Suprapubic skin (tissue), 4 donors: ENCODE measurements around the gene PHLDA1.

Source experiments
- POLR2A ChIP-seq, 2 donors: fragments of 450-650 bp; IDR thresholded peaks; one replicate each; pipeline ENCODE4 v1.6.1; 2017; ENCODE audit warnings: antibody characterized with exemption in 2 of 2, mild to moderate bottlenecking in 2 of 2, moderate library complexity in 2 of 2
- POLR2AphosphoS5 ChIP-seq, 3 donors: sonication (generic); formaldehyde crosslinking; IDR thresholded peaks; one replicate each; pipeline ENCODE4 v1.6.1; 2017; ENCODE audit warnings: antibody characterized with exemption in 3 of 3
- TF ChIP-seq, protein P1 (sequence below), 2 donors: fragments of 200-600 bp in 1 of 2; fragments of 450-650 bp in 1 of 2; sonication (generic) in 1 of 2; IDR thresholded peaks; one replicate each; pipeline ENCODE4 v1.5.1; 2016 to 2019; ENCODE audit warnings: antibody characterized with exemption in 2 of 2, mild to moderate bottlenecking in 1 of 2, moderate library complexity in 1 of 2

DNA sequence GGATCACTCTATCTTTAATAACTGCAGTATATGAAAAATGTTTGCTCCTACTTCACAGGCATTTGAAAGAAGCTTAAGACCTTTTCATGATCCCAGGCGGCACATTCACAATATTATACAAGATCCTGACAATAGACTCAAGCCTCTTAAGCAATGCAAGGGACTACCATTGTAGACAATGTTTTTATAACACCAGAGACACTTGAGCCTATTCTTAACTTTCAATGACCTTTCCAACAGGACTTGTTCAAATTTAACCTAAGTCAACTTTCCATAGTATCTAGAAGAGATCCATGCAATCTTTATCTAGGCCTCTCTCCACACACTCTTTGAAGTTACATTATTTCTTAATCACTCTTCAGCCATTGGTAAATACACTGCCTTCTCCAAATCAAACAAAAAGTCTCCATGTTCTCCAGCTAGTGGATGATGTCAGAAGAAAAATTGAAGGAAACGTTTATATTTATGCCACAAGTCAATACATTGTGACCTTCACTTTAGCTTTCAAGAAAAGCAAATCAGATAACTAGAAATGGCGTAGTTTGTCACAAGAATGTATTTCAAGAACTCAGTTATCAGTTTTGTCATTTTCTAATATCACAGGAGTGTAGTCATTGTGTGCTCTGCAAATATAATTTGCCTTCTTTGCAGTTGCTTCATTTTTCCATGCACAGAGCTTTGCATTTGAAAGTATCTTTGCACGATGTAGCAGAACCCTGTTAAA lies 41.2 kb downstream of the PHLDA1 start:
- TF ChIP-seq, protein P1, sequence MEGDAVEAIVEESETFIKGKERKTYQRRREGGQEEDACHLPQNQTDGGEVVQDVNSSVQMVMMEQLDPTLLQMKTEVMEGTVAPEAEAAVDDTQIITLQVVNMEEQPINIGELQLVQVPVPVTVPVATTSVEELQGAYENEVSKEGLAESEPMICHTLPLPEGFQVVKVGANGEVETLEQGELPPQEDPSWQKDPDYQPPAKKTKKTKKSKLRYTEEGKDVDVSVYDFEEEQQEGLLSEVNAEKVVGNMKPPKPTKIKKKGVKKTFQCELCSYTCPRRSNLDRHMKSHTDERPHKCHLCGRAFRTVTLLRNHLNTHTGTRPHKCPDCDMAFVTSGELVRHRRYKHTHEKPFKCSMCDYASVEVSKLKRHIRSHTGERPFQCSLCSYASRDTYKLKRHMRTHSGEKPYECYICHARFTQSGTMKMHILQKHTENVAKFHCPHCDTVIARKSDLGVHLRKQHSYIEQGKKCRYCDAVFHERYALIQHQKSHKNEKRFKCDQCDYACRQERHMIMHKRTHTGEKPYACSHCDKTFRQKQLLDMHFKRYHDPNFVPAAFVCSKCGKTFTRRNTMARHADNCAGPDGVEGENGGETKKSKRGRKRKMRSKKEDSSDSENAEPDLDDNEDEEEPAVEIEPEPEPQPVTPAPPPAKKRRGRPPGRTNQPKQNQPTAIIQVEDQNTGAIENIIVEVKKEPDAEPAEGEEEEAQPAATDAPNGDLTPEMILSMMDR (IDR thresholded peaks at IDR 0.05) = no peak
- TF ChIP-seq POLR2AphosphoS5 (IDR thresholded peaks at IDR 0.05) = no peak
- TF ChIP-seq POLR2A (IDR thresholded peaks at IDR 0.05) = no peak
